HL-60 (cell line): Measurements from ENCODE around the gene TTC21A.

Experiments used
- CTCF ChIP-seq: IDR thresholded peaks from one replicate; pipeline ENCODE4 v1.5.1; 2011; ENCODE audit warnings: low read length, control low read depth, inconsistent platforms; ENCODE audit not compliant: insufficient read depth
- GABPA ChIP-seq: IDR thresholded peaks from 2 replicates; pipeline ENCODE4 v1.6.1; 2012; ENCODE audit warnings: low read depth
- REST ChIP-seq: IDR thresholded peaks from 2 replicates; pipeline ENCODE4 v1.6.1; 2012; ENCODE audit warnings: low read depth; ENCODE audit not compliant: insufficient replicate concordance

GRCh38 chr3:39169712-39170111, 62.2 kb downstream of the TTC21A start:
- TF ChIP-seq CTCF: no peak
- TF ChIP-seq GABPA: no peak
- no peak for TF ChIP-seq REST
